HG03565 (cell line): ENCODE results near the gene ALAS1.

Experiments used
- ATAC-seq: cut with Tn5 transposase; IDR thresholded peaks from one replicate; pipeline ENCODE4 v1.9.1; 2021; ENCODE audit warnings: mild to moderate bottlenecking, moderate library complexity; ENCODE audit not compliant: unreplicated experiment

Gene ALAS1

DNA sequence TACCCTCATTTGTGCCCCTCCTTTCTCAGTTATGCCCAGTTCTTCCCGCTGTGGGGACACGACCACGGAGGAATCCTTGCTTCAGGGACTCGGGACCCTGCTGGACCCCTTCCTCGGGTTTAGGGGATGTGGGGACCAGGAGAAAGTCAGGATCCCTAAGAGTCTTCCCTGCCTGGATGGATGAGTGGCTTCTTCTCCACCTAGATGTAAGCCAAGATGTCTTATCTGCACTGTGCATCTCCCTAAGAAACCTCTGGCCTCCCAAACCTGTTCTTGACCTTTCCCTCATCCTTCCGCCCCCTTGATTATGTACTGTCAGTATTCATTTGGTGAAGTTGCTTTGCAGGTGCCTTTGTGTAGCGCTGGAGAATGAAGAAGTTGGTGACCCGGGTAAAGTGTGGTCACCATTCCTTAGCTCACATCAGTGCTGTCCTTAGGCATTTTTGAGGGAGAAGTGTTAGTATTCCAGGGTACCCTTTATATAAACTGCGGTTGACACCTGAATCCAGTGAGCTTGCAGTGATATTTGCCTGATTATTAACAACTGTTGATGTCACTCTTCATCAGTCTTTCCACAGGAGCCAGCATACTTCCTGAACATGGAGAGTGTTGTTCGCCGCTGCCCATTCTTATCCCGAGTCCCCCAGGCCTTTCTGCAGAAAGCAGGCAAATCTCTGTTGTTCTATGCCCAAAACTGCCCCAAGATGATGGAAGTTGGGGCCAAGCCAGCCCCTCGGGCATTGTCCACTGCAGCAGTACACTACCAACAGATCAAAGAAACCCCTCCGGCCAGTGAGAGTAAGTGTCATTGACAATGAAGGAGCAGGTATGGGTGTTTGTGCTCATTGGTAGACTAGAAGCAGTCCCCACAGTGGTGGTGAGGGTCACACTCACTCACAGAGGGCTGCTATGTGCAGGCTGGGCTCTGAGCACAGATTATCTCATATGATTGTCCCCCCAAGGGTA lies 966 bp downstream of the ALAS1 start:
- no peak for ATAC-seq

- ATAC-seq: no peak
Observed at GRCh38 chr3:52200981-52201679, 3.2 kb downstream of the ALAS1 start.

- ATAC-seq: no peak
Observed at GRCh38 chr3:52202384-52203077, 4.6 kb downstream of the ALAS1 start.

- ATAC-seq: no peak
Observed at GRCh38 chr3:52203701-52204100, 5.7 kb downstream of the ALAS1 start.

GRCh38 chr3:52204337-52205073 lies 6.5 kb downstream of the ALAS1 start:
- no peak for ATAC-seq

DNA sequence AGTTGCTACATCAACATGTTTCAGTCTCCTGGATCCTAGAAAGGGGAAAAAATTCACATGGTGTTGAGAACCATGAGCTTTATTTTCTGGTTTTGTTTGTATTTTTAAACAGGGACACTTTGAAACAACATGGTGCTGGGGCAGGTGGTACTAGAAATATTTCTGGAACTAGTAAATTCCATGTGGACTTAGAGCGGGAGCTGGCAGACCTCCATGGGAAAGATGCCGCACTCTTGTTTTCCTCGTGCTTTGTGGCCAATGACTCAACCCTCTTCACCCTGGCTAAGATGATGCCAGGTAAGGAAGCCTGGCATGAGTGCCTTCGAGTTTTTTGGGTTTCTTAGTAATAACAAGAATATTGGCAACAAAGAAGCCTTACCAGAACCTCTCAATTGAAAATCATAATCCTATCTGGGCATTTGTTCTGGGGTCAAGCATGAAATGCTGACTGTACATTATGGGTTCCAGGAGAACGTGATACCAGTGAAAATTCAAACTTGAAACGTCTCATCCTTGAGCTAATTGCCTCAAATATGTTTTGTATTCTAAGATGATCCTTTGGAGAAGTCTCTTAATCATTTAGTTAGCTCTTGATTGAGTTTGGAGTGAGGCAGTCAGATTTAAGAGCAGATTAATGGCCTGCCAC lies 7.9 kb downstream of the ALAS1 start:
- ATAC-seq: no peak

DNA sequence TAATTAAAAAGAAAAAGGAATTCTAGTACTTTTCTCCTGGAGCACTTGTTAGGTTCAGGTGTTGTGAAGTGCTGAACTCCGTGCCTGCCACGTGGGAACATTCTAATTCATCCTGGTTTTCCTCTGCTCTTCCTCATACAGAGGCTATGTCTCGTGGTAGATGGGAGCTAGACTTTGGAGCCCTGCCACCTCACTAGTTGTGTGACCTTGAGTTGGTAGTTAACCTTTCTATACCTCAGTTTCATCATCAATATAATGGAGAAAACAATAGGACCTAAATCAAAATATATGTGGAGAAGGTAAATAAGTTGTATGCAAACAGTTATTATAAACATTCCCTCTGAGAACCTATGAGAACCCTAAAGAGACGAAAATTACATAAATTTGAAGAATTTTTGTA lies 10.6 kb downstream of the ALAS1 start:
- no peak for ATAC-seq

- no peak for ATAC-seq
Observed at GRCh38 chr3:52210037-52210436, 12.1 kb downstream of the ALAS1 start.

- no peak for ATAC-seq
Observed at GRCh38 chr3:52210550-52211046, 12.6 kb downstream of the ALAS1 start.

DNA sequence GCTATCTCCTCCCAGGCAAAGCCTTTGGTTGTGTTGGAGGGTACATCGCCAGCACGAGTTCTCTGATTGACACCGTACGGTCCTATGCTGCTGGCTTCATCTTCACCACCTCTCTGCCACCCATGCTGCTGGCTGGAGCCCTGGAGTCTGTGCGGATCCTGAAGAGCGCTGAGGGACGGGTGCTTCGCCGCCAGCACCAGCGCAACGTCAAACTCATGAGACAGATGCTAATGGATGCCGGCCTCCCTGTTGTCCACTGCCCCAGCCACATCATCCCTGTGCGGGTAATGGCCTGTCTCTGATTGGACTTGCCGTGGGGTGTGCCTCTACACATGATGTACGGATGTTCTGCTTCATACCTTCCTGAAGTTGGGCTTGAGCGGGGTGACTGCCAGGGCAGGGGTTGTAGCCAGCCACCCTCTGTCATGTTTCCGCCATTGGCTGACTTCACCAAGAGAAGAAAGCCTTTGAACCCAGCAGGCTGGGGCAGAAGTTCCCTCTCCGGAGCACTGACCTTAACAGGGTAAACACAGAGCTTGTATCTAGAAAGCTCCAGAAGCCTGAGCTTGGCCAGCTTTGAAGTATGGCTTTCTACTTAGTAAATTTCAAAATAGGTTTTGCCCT lies 13.4 kb downstream of the ALAS1 start:
- no peak for ATAC-seq

- no peak for ATAC-seq
Observed at GRCh38 chr3:52213005-52213404, 15.0 kb downstream of the ALAS1 start.

DNA sequence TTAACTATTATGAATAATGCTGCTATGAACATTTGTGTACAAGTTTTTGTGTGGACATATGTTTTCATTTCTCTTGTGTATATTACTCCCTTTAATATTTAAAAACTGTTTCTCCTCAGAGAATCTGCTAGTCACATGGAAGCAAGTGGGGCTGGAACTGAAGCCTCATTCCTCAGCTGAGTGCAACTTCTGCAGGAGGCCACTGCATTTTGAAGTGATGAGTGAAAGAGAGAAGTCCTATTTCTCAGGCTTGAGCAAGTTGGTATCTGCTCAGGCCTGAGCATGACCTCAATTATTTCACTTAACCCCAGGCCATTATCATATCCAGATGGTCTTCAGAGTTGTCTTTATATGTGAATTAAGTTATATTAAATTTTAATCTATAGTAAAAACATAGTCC lies 15.9 kb downstream of the ALAS1 start:
- ATAC-seq: no peak

GRCh38 chr3:52215351-52215750 lies 17.4 kb downstream of the ALAS1 start:
- no peak for ATAC-seq

- no peak for ATAC-seq
Observed at GRCh38 chr3:52216585-52217408, 18.8 kb downstream of the ALAS1 start.

DNA sequence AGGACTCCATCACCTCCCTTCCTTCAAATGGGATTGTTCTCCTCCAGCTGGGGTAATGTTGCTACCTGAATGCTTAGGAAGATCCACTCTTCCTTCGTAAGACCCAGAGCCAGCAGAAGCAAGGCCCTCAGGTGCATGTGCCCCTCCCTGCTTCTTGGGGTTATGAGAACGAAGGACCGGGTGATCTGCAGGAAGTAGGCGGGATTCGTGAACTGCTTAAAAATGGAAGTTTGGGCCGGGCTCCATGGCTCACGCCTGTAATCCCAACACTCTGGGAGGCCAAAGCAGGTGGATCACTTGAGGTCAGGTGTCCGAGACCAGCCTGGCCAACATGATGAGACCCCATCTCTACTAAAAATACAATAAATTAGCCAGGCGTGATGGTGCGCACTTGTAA lies 19.4 kb downstream of the ALAS1 start:
- no peak for ATAC-seq

DNA sequence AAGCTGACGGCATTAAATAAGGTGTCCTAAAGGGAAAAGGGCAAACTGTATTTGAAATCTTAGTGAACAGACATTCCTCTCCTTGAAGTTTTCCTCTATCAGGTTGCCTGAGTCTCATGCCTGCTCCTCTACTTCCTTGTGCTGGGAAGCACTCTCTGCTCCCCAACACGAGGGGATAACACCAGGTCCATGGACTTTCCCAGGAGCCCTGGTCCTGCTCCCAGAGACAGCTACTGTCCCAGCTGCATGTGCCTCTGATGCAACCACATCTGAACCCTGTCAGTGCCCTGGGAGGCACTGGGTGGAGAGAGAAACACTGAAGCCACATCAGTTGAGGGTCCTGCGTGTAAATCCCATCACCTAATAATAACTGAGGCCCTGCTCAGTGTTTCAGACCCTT lies 20.1 kb downstream of the ALAS1 start:
- no peak for ATAC-seq

- no peak for ATAC-seq
Observed at GRCh38 chr3:52218454-52218853, 20.5 kb downstream of the ALAS1 start.

DNA sequence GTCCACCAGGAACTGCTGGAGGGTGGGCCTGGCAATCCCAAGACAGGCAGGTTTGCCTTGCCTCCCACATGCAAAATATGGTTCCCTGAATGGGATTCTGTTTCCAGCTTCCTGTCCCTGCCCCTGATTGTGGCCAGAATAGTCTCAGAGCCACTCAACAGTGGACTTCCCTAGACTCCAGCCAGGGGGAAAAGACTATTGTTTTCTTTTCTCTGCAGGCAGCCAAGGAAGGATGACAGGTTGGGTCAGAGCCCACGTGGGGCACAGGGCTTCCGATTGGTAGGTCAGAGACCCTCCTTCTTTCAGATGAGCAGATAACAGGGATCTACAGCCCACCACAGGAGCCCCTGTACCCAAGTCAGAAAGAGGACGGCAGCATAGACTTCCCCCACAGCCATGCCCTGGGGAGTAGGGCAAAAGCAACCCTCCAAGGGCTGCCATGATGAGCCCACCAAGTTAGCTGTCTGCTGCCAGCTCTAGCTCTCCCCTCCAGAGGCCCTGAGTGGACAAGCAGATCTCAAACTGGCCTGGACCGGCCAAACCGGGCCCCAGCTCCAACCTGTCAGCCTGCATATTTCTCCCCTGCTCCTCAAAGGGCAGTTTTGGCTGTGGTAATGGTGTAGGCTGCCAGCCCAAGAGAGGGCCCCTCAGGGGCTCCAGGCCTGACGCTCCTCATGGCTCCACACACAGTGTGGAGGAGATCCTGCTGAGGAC lies 21.1 kb downstream of the ALAS1 start:
- ATAC-seq: no peak
